Stimulated activated CD4-positive, alpha-beta T cell treated with anti-CD3 and anti-CD28 coated beads, Interleukin-12 subunit alpha, Interleukin-12 subunit beta, amount 100 ng/mL, for 48 hours (primary cell): ENCODE measurements around the gene ZFP36L2.
A peak's percentile ranks its signal among the peaks of the same experiment; 100 is the strongest.

ENCODE experiments used
- DNase-seq, 3 donors: peaks; one replicate each; pipeline ENCODE4 v3.0.0-alpha.2; 2020; ENCODE audit warnings: low read depth in 2 of 3, low spot score in 1 of 3

ZFP36L2 gene

DNA sequence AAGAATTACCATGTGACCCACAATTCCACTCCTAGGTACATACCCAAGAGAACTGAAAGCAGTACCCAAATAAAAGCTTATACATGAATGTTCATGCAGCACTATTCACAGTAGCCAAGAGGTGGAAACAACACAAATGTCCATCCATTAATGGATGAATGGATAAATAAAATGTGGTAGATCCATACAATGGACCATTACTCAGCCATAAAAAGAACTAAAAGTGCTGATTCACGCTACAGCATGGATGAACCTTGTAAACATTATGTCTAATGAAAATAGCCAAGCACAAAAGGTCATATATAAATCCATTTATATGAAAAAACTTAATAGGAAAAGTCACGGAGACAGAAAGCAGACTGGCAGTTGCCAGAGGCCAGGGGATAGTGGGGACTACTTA, 23.6 kb upstream of the ZFP36L2 start:
- DNase-seq, result no peak

- no peak for DNase-seq
Observed at GRCh38 chr2:43248621-43249020, 22.2 kb upstream of the ZFP36L2 start.

DNA sequence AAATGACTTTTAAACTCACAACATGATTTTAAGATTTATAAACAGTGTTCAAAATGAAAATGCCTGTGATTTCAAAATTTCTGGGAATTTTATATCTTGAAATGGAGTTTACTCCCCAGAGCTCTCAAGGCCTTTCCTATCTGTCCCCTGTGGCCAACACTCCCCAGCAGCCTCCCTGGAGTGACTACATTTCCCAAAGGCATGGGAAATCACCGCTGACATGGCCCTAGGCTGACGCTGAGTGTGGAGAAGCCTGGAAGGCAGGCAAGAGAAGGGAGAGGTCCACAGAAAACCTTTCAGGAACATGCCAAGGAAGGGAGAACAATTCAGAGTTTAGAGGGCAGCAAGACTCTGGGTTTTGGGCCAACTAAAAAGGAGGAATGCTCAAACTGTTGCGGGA, 20.2 kb upstream of the ZFP36L2 start:
- no peak for DNase-seq

DNA sequence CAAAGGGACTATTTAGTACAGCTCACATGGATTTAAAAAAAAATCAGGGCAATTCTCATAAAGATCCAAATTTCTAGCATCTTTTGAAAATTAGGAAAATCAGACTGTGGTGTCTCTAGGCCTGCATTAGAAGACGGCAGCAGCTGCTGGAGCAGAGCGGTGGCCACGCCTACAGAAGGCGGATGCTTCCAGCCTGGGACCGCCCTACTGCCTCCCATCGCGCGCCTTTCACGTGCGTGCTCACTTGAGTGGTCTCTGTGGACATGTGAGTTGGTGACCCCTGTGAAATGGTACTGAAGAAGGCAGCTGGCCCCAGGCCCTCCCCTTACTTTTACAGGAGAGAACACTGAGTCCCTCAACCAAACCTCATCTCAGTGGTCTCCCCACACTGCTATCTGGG, 15.2 kb upstream of the ZFP36L2 start:
- no peak for DNase-seq

DNA sequence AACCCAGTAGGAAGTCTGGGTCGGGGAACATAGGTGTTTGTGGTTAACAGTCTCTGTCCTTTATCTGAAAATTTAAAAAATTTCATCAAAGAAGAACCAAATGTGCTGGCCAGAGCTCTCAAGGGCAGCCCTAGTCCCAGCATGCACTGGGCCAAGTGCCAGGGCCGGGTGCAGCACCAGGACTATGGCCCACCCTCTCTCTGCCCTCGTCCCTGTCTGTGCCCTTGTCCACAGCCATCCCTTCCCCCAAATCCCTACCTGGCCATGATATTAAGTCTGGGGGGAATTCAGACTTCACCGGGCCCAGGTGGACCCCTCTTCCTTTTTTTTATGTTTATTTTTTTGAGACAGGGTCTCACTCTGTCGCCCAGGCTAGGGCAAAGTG, 14.4 kb upstream of the ZFP36L2 start:
- no peak for DNase-seq

- no peak for DNase-seq
Observed at GRCh38 chr2:43239981-43240765, 13.8 kb upstream of the ZFP36L2 start.

DNA sequence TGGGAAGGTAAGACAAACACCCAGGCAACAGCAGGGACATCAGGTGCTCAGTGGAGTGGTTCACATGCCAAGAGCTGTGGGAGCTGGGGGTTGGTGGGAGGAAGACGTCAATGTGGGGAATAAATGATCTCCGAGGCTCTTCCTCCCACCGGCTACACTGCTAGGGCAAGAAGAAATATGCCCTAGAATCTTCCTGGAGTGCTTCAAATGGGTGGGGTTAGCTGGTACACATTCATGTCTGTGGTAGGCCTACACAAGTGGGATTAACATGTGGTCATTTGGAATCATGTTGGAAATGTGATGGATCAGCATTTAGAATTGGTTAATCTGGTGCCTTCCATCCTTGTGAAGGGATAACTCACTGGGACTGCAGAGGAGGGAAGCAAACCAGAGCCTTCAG, 12.4 kb upstream of the ZFP36L2 start:
- DNase-seq, result no peak

DNA sequence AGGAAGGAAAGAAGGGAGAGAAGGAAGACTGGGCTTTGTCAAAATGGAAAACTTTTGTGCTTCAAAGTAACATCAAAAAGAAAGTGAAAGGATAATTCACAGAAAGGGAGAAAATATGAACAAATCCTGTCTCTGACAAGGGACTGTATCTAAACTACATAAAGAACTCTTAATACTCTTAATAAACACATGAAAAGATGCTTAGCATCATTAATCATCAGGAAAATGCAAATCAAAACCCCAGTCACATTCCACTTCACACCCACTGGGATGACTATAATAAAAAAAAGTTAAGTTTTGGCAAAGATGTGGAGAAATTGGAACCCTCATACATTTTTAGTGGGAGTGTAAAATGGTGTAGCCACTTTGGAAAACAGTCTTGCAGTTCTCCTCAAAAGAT, 11.8 kb upstream of the ZFP36L2 start:
- no peak for DNase-seq

- DNase-seq, result no peak
Observed at GRCh38 chr2:43233218-43234212, 7.1 kb upstream of the ZFP36L2 start.

- no peak for DNase-seq
Observed at GRCh38 chr2:43230951-43231827, 4.8 kb upstream of the ZFP36L2 start.

GRCh38 chr2:43230351-43230885, 4.0 kb upstream of the ZFP36L2 start:
- no peak for DNase-seq

DNA sequence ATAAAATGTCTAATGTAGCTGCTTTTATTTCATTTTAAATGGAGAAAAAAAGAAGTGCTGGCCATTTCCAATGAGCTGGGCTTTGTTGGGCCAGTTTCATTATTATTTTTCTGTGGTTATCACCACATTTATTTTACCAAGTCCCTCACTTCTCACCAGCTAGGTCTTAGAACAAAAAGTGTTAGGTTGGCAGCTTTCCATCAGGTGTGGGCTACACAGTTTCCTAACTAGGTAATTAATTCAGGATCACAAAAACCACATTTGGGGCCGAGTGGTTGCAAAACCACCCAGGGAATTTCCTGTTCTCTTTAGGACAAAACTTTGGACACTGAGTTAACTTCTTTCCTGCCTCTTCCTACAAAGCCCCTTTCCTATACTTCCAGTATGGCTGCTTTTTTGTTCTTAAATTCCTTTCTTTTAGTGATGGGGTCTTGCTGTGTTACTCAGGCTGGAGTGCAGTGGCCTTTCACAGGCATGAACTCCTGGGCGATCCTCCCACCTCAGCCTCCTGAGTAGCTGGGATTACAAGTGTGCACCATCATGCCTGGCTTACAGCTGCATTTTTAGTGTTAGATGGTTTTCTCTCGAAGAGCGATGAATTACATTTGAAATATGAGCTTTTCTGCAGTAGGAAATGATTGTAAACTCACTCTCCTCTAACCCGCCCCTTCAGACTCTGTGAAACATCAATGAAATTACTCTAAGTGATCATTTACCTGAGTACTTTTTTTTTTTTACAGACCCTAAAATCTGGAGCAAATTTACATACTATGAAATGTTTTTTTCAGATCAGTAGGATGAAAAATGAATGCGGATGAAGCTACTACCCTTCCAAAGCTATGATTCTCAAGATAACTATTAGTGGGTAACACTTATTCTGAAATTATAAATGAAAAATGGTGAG, 2.6 kb upstream of the ZFP36L2 start:
- no peak for DNase-seq

DNA sequence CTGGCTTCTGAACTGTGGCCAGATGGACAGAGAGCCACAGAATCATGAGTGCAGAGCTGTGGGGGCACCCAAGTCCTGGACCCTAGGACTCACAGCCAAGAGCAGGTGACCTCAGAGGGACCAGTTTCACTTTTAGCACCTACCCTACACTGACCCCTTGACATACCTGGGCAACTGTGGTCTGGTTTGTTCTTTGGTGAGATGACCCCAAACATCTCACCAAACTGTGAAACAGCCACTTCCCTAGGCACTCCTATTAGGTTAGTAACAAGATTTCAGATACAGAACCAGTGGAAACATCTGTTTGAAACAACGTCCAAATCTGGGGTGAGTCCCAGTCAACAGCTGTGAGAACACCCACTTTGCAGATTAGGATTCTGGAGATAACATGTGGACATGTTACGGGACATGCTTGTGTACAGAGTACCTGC, 1.9 kb upstream of the ZFP36L2 start:
- DNase-seq, result no peak

DNA sequence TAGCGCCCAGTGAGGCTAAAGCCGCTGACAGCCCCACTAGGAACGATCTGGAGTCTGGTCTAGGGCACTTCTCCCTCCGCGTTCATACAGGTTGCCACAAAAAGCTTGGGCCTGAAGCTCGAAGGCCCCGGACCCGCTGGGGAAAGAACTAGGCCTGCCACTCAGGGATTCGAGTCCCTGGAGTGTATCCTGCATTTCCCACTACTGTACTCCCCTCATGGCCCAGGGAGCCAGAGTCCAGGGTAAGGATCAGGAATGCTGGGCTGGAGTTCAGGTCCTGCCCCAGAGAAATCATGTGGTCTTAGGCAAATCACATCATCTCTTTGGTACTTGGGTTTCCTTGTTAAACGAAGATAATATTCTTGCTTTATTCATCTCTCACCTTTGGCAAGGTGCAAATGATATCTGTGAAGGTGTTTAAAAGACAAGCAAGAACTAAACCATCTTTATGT, 1.4 kb upstream of the ZFP36L2 start:
- no peak for DNase-seq

GRCh38 chr2:43226955-43227829, 786 bp upstream of the ZFP36L2 start:
- peak in 2 of 3 donors; percentile 35 to 62 for DNase-seq

DNA sequence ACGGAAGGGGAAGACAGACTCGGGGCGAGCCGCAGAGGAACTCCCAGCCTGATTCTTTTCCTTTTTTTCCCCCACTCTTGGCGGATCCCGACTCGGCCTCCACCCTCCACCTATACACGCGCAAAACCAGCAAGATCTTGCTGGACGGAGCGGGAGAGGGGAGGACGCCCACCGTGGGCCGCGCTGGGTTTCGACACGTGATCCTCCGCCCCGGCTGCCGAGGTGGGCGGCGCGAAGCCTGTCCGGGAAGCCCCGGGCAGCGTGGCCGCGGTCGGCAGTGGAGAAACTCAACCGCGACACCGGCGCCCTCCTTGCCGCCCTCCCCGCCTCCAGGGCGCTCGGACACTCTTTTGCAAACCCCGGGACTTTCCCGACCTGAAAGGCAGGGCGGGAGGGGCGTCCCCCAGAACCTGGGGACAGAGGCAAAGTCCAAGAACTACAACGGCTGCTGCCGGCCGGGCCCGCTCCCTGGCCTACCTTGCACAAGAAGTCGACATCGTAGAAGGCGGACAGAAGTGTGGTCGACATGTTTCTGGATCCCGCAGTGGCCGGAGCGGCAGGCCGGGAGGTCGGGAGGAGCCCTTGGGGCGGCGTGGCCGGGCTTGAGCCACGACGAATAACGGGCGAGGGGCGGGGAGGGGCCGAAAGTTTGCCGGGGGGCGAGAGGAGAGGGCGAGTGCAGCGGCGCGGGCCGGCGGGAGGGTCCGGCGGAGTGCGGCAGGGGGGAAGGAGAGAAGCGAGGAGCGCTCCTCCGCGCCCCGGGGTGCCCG, 433 bp downstream of the ZFP36L2 start:
- DNase-seq, result peak in 2 of 3 donors; percentile 51 to 62

DNA sequence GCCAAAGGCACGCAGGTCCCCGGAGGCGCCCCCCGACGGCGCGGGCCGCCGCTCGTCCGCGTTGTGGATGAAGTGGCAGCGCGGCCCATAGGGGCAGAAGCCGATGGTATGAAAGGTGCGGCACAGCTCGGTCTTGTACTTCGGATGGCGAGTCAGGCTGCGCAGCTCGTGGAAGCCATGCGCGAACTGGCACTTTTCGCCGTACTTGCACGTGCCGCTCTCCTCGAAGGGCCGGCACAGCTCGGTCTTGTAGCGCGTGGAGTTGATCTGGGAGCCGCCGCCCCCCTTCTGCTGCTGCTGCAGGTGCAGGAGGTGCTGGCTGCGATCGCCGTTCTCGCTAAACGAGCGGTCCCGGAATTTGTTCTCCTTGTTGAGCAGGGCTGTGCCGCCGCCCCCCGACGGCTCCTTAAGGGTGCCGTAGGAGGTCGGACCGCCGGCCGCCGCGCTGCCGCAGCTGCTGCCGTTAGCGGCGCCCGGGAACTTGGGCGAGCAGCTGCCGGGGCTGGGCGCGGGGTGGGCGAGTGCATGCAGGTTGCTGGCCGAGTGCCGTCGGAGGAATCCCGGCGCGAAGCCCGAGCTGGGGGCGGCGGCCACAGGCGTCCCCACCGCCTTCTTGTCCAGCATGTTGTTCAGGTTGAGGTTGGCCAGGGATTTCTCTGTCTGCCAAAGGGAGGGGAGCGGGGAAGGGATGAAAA, 1.2 kb downstream of the ZFP36L2 start:
- peak in 2 of 3 donors; percentile 55 to 61 for DNase-seq
